GM23338 (cell line): ENCODE measurements around the gene AGO1. TPM values are rescaled to one million over a fixed set of nuclear protein-coding genes. Genes with fewer than 3 reads are reported as not detected.

ENCODE experiments used
- ATAC-seq: fragments of 200-7000 bp; cut with Tn5 transposase; 3 replicates; pipeline ENCODE4 v1.9.1; 2020
- DNase-seq: peaks from one replicate; pipeline ENCODE4 v3.0.0-alpha.2; 2015; ENCODE audit warnings: low spot score
- H2AFZ ChIP-seq: fragments of 200-600 bp; sonication (generic); 2 replicates; pipeline ENCODE4 v1.8.0; 2016; ENCODE audit warnings: antibody characterized with exemption, mild to moderate bottlenecking, moderate library complexity
- H3F3A ChIP-seq: fragments of 200-600 bp; sonication (generic); replicated peaks from 2 replicates; pipeline ENCODE4 v1.8.0; 2017; ENCODE audit warnings: antibody characterized with exemption, mixed run types, low read depth
- H3K27ac ChIP-seq: fragments of 200-600 bp; sonication (generic); 2 replicates; pipeline ENCODE4 v1.6.1; 2016; ENCODE audit warnings: low read depth
- H3K27me3 ChIP-seq: fragments of 200-600 bp; sonication (generic); 2 replicates; pipeline ENCODE4 v1.8.0; 2016; ENCODE audit warnings: mild to moderate bottlenecking, mixed run types, moderate library complexity; ENCODE audit not compliant: insufficient read depth
- H3K36me3 ChIP-seq: fragments of 200-600 bp; sonication (generic); 2 replicates; pipeline ENCODE4 v1.8.0; 2016; ENCODE audit warnings: mild to moderate bottlenecking; ENCODE audit not compliant: insufficient read depth
- H3K4me1 ChIP-seq: fragments of 200-600 bp; sonication (generic); 2 replicates; pipeline ENCODE4 v1.8.0; 2016; ENCODE audit warnings: mild to moderate bottlenecking, moderate library complexity; ENCODE audit not compliant: insufficient read depth
- H3K4me2 ChIP-seq: fragments of 200-600 bp; sonication (generic); 2 replicates; pipeline ENCODE4 v1.7.1; 2017; ENCODE audit warnings: mixed run types
- H3K4me3 ChIP-seq: fragments of 200-600 bp; sonication (generic); 2 replicates; pipeline ENCODE4 v1.6.1; 2016; ENCODE audit warnings: mixed run types
- H3K79me2 ChIP-seq: fragments of 200-600 bp; sonication (generic); replicated peaks from 2 replicates; pipeline ENCODE4 v1.8.0; 2017; ENCODE audit warnings: mild to moderate bottlenecking; ENCODE audit not compliant: insufficient read depth
- H3K9me2 ChIP-seq: fragments of 200-600 bp; sonication (generic); 2 replicates; pipeline ENCODE4 v1.8.0; 2017; ENCODE audit not compliant: insufficient read depth
- H4K20me1 ChIP-seq: fragments of 200-600 bp; sonication (generic); replicated peaks from 2 replicates; pipeline ENCODE4 v1.8.0; 2017; ENCODE audit warnings: mild to moderate bottlenecking; ENCODE audit not compliant: insufficient read depth
- H3K27ac Mint-ChIP-seq: 2 replicates; pipeline ENCODE4 v1.8.0; 2020; ENCODE audit warnings: inconsistent platforms, mild to moderate bottlenecking, moderate library complexity, mixed read lengths
- H3K27me3 Mint-ChIP-seq: 3 replicates; pipeline ENCODE4 v1.8.0; 2022; ENCODE audit warnings: low read depth, mild to moderate bottlenecking, moderate library complexity, mixed read lengths, inconsistent platforms; ENCODE audit not compliant: insufficient read depth, poor library complexity
- H3K36me3 Mint-ChIP-seq: 3 replicates; pipeline ENCODE4 v1.8.0; 2021; ENCODE audit warnings: low read depth, mild to moderate bottlenecking, inconsistent platforms, moderate library complexity, mixed read lengths
- H3K4me1 Mint-ChIP-seq: 3 replicates; pipeline ENCODE4 v1.8.0; 2020; ENCODE audit warnings: mild to moderate bottlenecking, inconsistent platforms, mixed read lengths
- H3K4me3 Mint-ChIP-seq: 3 replicates; pipeline ENCODE4 v1.8.0; 2021; ENCODE audit warnings: moderate library complexity, mild to moderate bottlenecking, inconsistent platforms, mixed read lengths
- H3K9me3 Mint-ChIP-seq: 3 replicates; pipeline ENCODE4 v1.8.0; 2020; ENCODE audit warnings: moderate library complexity, mild to moderate bottlenecking, inconsistent platforms, mixed read lengths
- CREB1 ChIP-seq: fragments of 250-450 bp; sonication (Bioruptor Pico); IDR thresholded peaks from 2 replicates; pipeline ENCODE4 v1.5.0; 2020; ENCODE audit warnings: low read depth, mild to moderate bottlenecking, moderate library complexity
- CTCF ChIP-seq, 2 experiments: fragments of 200-600 bp in 1 of 2; sonication (generic) in 1 of 2; conservative IDR thresholded peaks; 2 replicates each; pipeline versions ENCODE4 v1.5.1 to v1.6.1; 2016 to 2017; ENCODE audit warnings: antibody characterized with exemption in 2 of 2, low read depth in 2 of 2, mild to moderate bottlenecking in 2 of 2, moderate library complexity in 1 of 2
- EZH2phosphoT487 ChIP-seq: fragments of 200-600 bp; sonication (generic); IDR thresholded peaks from one replicate; pipeline ENCODE4 v1.8.1; 2018; ENCODE audit warnings: antibody characterized with exemption; ENCODE audit not compliant: unreplicated experiment
- JUNB ChIP-seq: IDR thresholded peaks from one replicate; pipeline ENCODE4 v1.6.1; 2016; ENCODE audit warnings: antibody characterized with exemption; ENCODE audit not compliant: unreplicated experiment
- POLR2AphosphoS5 ChIP-seq: IDR thresholded peaks from 2 replicates; pipeline ENCODE4 v1.6.1; 2016; ENCODE audit warnings: antibody characterized with exemption, low read depth
- STAT1 ChIP-seq: IDR thresholded peaks from one replicate; pipeline ENCODE4 v1.6.1; 2016; ENCODE audit warnings: antibody characterized with exemption; ENCODE audit not compliant: unreplicated experiment
- ZNF462 ChIP-seq: fragments of 250-450 bp; sonication (Bioruptor Pico); IDR thresholded peaks from 2 replicates; pipeline ENCODE4 v1.5.0; 2020; ENCODE audit warnings: mild to moderate bottlenecking, moderate library complexity
- polyA plus RNA-seq: library from polyadenylated mRNA; unstranded; fragments of >200 nt; fragmentation: Nextera tagmentation; extraction: Ambion mirVana; gene quantifications from 2 replicates; pipeline ENCODE4 v1.2.1, GENCODE V29; 2016
- total RNA-seq: library from RNA; depleted of rRNA; stranded (reverse); fragments of >200 nt; shearing (Covaris generic); gene quantifications from 2 replicates; pipeline ENCODE4 v1.2.3, GENCODE V29; 2014

Gene AGO1
- total and polyA plus RNA-seq, 2 experiments from 2014 or later, result 10.6 to 65.1 TPM

- DNase-seq (no peak), ATAC-seq (no peak)
- Mint-ChIP-seq H3K36me3 (no peaks in the 10 kb centered on the region), H3K4me3 (no peak overlapping the region), H3K27ac (no peak overlapping the region), H3K9me3 (no peaks in the 10 kb centered on the region), H3K27me3 (no peaks in the 10 kb centered on the region), H3K4me1 (peaks cover 10% of the 10 kb centered on the region; the same call in 2 of the 3 replicates)
- Histone ChIP-seq H4K20me1 (peaks cover 13% of the 10 kb centered on the region), H3K79me2 (peaks cover 100% of the 10 kb centered on the region), H3K4me3 (no peak overlapping the region), H3K4me2 (no peak overlapping the region), H3F3A (no peaks in the 10 kb centered on the region), H3K36me3 (no peaks in the 10 kb centered on the region), H3K9me2 (no peaks in the 10 kb centered on the region), H3K4me1 (peaks cover 12% of the 10 kb centered on the region; the same call in 1 of the 2 replicates), H3K27me3 (no peaks in the 10 kb centered on the region), H3K27ac (no peak overlapping the region), H2AFZ (no peak overlapping the region)
- no peak for TF ChIP-seq STAT1
- TF ChIP-seq ZNF462 (CRISPR knock-in tag), result no peak
- TF ChIP-seq CREB1, result no peak
- TF ChIP-seq EZH2phosphoT487, result no peak
- TF ChIP-seq CTCF (conservative IDR thresholded peaks at IDR 0.05; ENCODE audit: low read depth in 2 of 2), result no peak
- TF ChIP-seq POLR2AphosphoS5, result no peak
- no peak for TF ChIP-seq JUNB
These were observed 56.5 kb downstream of the AGO1 start for GRCh38 chr1:35939484-35939883.
